ENCODE results near the gene ARHGAP45.
A peak's percentile ranks its signal among the peaks of the same experiment; 100 is the strongest.

- TF ChIP-seq POLR2A (IDR thresholded peaks at IDR 0.05) = no peak
- no peak for TF ChIP-seq CTCF (IDR thresholded peaks at IDR 0.05)
- peak; percentile 8 for TF ChIP-seq POLR2AphosphoS5 (IDR thresholded peaks at IDR 0.05)
- TF ChIP-seq EP300 (IDR thresholded peaks at IDR 0.05) = no peak
These were observed 58.9 kb downstream of the ARHGAP45 start for GRCh38 chr19:1125601-1126467.

All from gastroesophageal sphincter (tissue), 3 donors.